ENCODE results near the gene HOXB9.
A peak's percentile ranks its signal among the peaks of the same experiment; 100 is the strongest.

Gene HOXB9

GRCh38 chr17:48639136-48639535 lies 13.0 kb upstream of the HOXB9 start:
- TF ChIP-seq CTCF (IDR thresholded peaks at IDR 0.05; ENCODE audit: insufficient read depth, low read length) (no peak), SPI1 (IDR thresholded peaks at IDR 0.05; ENCODE audit: borderline replicate concordance, low read depth) (no peak), REST (IDR thresholded peaks at IDR 0.05; ENCODE audit: insufficient replicate concordance, low read depth) (no peak), POLR2AphosphoS5 (IDR thresholded peaks at IDR 0.05; ENCODE audit: low read depth) (no peak), GABPA (IDR thresholded peaks at IDR 0.05; ENCODE audit: low read depth) (no peak)
- no peak overlapping the region for H3K27ac ChIP-seq (replicated peaks)
- no peak overlapping the region for H3K4me3 ChIP-seq (replicated peaks; ENCODE audit: insufficient read depth, low read length)
- DNase-seq (ENCODE audit: low read depth in 1 of 2, low spot score in 1 of 2), result no peak
- peaks cover 80% of the 10 kb centered on the region for H3K27me3 ChIP-seq (ENCODE audit: insufficient read depth, poor library complexity, severe bottlenecking)

- DNase-seq (ENCODE audit: low read depth in 1 of 2, low spot score in 1 of 2), result no peak
- H3K4me3 ChIP-seq (replicated peaks; ENCODE audit: insufficient read depth, low read length), result no peak overlapping the region
- H3K27me3 ChIP-seq (ENCODE audit: insufficient read depth, poor library complexity, severe bottlenecking), result peaks cover 77% of the 10 kb centered on the region
- TF ChIP-seq SPI1 (IDR thresholded peaks at IDR 0.05; ENCODE audit: borderline replicate concordance, low read depth) (no peak), CTCF (IDR thresholded peaks at IDR 0.05; ENCODE audit: insufficient read depth, low read length) (no peak), GABPA (IDR thresholded peaks at IDR 0.05; ENCODE audit: low read depth) (no peak)
- no peak overlapping the region for H3K27ac ChIP-seq (replicated peaks)
These were observed 11.4 kb upstream of the HOXB9 start for GRCh38 chr17:48637323-48638260.

GRCh38 chr17:48636177-48637018 lies 10.2 kb upstream of the HOXB9 start:
- peaks cover 77% of the 10 kb centered on the region for H3K27me3 ChIP-seq (ENCODE audit: insufficient read depth, poor library complexity, severe bottlenecking)
- no peak overlapping the region for H3K27ac ChIP-seq (replicated peaks)
- peak; percentile 37 to 70 for DNase-seq (ENCODE audit: low read depth in 1 of 2, low spot score in 1 of 2)
- TF ChIP-seq REST (IDR thresholded peaks at IDR 0.05; ENCODE audit: insufficient replicate concordance, low read depth), result no peak
- TF ChIP-seq CTCF (IDR thresholded peaks at IDR 0.05; ENCODE audit: insufficient read depth, low read length), result peak; percentile 9
- TF ChIP-seq SPI1 (IDR thresholded peaks at IDR 0.05; ENCODE audit: borderline replicate concordance, low read depth), result no peak
- H3K4me3 ChIP-seq (replicated peaks; ENCODE audit: insufficient read depth, low read length), result no peak overlapping the region
